GM12873 (cell line): ENCODE results near the gene NT5DC2.

Experiments used
- CTCF ChIP-seq: IDR thresholded peaks from 2 replicates; pipeline ENCODE4 v1.5.1; 2012; ENCODE audit warnings: low read depth, mild to moderate bottlenecking, moderate library complexity, low read length, control low read depth; ENCODE audit not compliant: insufficient read depth; ENCODE audit errors: missing control alignments

NT5DC2 gene

GRCh38 chr3:52546111-52546901 is 12.6 kb upstream of the NT5DC2 start:
- TF ChIP-seq CTCF = no peak

GRCh38 chr3:52544937-52545336 is 11.3 kb upstream of the NT5DC2 start:
- no peak for TF ChIP-seq CTCF

- no peak for TF ChIP-seq CTCF
Observed at GRCh38 chr3:52541050-52541449, 7.4 kb upstream of the NT5DC2 start.

GRCh38 chr3:52539010-52539653 is 5.5 kb upstream of the NT5DC2 start:
- TF ChIP-seq CTCF = no peak

- TF ChIP-seq CTCF = no peak
Observed at GRCh38 chr3:52537726-52538421, 4.2 kb upstream of the NT5DC2 start.

- TF ChIP-seq CTCF = no peak
Observed at GRCh38 chr3:52537165-52537620, 3.5 kb upstream of the NT5DC2 start.
